HepG2 (cell line): ENCODE data around the gene GNG13. TPM values are rescaled to one million over a fixed set of nuclear protein-coding genes. Genes with fewer than 3 reads are reported as not detected.
"Not testable (repeated sequence)": the region's sequence is repeated elsewhere in the genome, so short reads cannot be mapped to it uniquely, and the experiment has no call there.

Experiments used
- ATAC-seq: fragments of 200-7000 bp; cut with Tn5 transposase; 3 replicates; pipeline ENCODE4 v1.9.1; 2020; ENCODE audit warnings: mild to moderate bottlenecking, moderate library complexity
- BruUV-seq: library from RNA; stranded (reverse); fragments of 400-500 nt; replicated peaks from 2 replicates; lab custom pipeline; 2021; lab: Mats Ljungman, UMichigan
- CTCF ChIA-PET: fragments of 300-600 bp; formaldehyde crosslinking; extraction: SDS; loops from one replicate; lab custom pipeline; 2021; ENCODE audit warnings: low total read pairs, inconsistent platforms, low intra/inter-chr PET ratio; lab: Yijun Ruan, JAX
- POLR2A ChIA-PET: fragments of 350-600 bp; sonication (Branson Sonifier 250); formaldehyde crosslinking; loops from one replicate; lab custom pipeline; 2020; ENCODE audit warnings: antibody characterized with exemption, inconsistent platforms; lab: Yijun Ruan, JAX
- DNase-seq: peaks from one replicate; pipeline ENCODE4 v3.0.0-alpha.2; 2015; ENCODE audit warnings: low spot score
- FAIRE-seq: peaks from 3 replicates; lab custom pipeline; 2011; peaks lifted over from hg19 to GRCh38; lab: Jason Lieb, UNC
- H2AFZ ChIP-seq: one replicate; pipeline ENCODE4 v1.6.1; 2011; ENCODE audit warnings: low read length, inconsistent platforms
- H3K27ac ChIP-seq: fragments of 300-600 bp; 3 replicates; pipeline ENCODE4 v1.8.0; 2011; ENCODE audit warnings: mixed run types, mild to moderate bottlenecking, mixed read lengths, low read length, inconsistent platforms; ENCODE audit not compliant: insufficient read depth; ENCODE audit errors: extremely low read length
- H3K27me3 ChIP-seq, 2 experiments: fragments of 200-600 bp in 1 of 2; 2 replicates in 1 of 2; 3 replicates in 1 of 2; pipeline versions ENCODE4 v1.6.0 to v1.8.0; 2011; ENCODE audit warnings: low read length in 2 of 2, mild to moderate bottlenecking in 2 of 2, moderate library complexity in 2 of 2, inconsistent platforms in 1 of 2; ENCODE audit not compliant: insufficient read depth in 2 of 2, control insufficient read depth in 1 of 2
- H3K36me3 ChIP-seq, 2 experiments: fragments of 200-600 bp in 1 of 2; replicated peaks in 1 of 2; 2 replicates in 1 of 2; 3 replicates in 1 of 2; pipeline versions ENCODE4 v1.5.1 to v1.8.0; 2011; ENCODE audit warnings: low read length in 2 of 2, inconsistent platforms in 1 of 2; ENCODE audit not compliant: insufficient read depth in 2 of 2, control insufficient read depth in 1 of 2
- H3K4me1 ChIP-seq: 2 replicates; pipeline ENCODE4 v1.5.1; 2012; ENCODE audit warnings: low read length, inconsistent platforms; ENCODE audit not compliant: insufficient read depth
- H3K4me2 ChIP-seq: 2 replicates; pipeline ENCODE4 v1.6.0; 2011; ENCODE audit warnings: low read depth, low read length, inconsistent platforms
- H3K4me3 ChIP-seq, 3 experiments: fragments of 200-600 bp in 1 of 3; sonication (generic), shearing (Covaris generic) in 1 of 3; replicated peaks in 1 of 3; 2 replicates each; pipeline ENCODE4 v1.5.1; 2011 to 2016; ENCODE audit warnings: low read length in 3 of 3, inconsistent platforms in 2 of 3, low read depth in 2 of 3, mild to moderate bottlenecking in 2 of 3, control low read depth in 1 of 3, mixed read lengths in 1 of 3; ENCODE audit not compliant: insufficient read depth in 1 of 3
- H3K79me2 ChIP-seq: one replicate; pipeline ENCODE4 v1.6.1; 2011; ENCODE audit warnings: low read length, inconsistent platforms; ENCODE audit not compliant: insufficient read depth
- H3K9ac ChIP-seq: 2 replicates; pipeline ENCODE4 v1.6.0; 2011; ENCODE audit warnings: mild to moderate bottlenecking, low read depth, low read length, inconsistent platforms; ENCODE audit not compliant: insufficient read depth
- H3K9me3 ChIP-seq: 2 replicates; pipeline ENCODE4 v1.5.1; 2012; ENCODE audit warnings: mild to moderate bottlenecking, low read length
- H4K20me1 ChIP-seq: 2 replicates; pipeline ENCODE4 v1.6.0; 2011; ENCODE audit warnings: inconsistent platforms, mild to moderate bottlenecking, low read length, moderate library complexity; ENCODE audit not compliant: insufficient read depth
- PRDM4 ChIP-seq: sonication (generic); formaldehyde crosslinking; IDR thresholded peaks from 2 replicates; pipeline ENCODE4 v1.9.0; 2021; ENCODE audit warnings: missing genetic modification reagents, borderline replicate concordance
- ZNF280D ChIP-seq: sonication (generic); formaldehyde crosslinking; IDR thresholded peaks from 2 replicates; pipeline ENCODE4 v1.5.1; 2020; ENCODE audit warnings: mild to moderate bottlenecking, missing genetic modification reagents
- WGBS: methylation state at CpG from one replicate; pipeline ENCODE4 v1.1.6; 2017; ENCODE audit warnings: low lambda C conversion rate; 5-methylcytosine and 5-hydroxymethylcytosine counted together
- in situ Hi-C: cut with HindIII; loops from 2 replicates; pipeline ENCODE4 v1.10.0; 2017; ENCODE audit warnings: low pct_unique_long_range_greater_than_20kb; ENCODE audit not compliant: extremely low pct_ligation_motif_present
- intact Hi-C: fragments of 100-400 bp; cut with micrococcal nuclease; formaldehyde crosslinking; loops from one replicate; pipeline ENCODE4 v1.10.0; 2022; ENCODE audit not compliant: unreplicated experiment
- polyA plus RNA-seq, 8 experiments: library from polyadenylated mRNA; depleted of rRNA in 3 of 8; stranded (reverse) in 7 of 8; unstranded in 1 of 8; fragments of >200 nt; fragmentation: Illumina TruSeq in 4 of 8; extraction: Trizol in 4 of 8; gene quantifications; 2 replicates each; pipeline versions ENCODE4 v1.2.1 to v1.2.3, GENCODE V29; 2011 to 2016; ENCODE audit warnings: low read depth in 4 of 8, missing spikeins in 1 of 8, mixed read lengths in 1 of 8; ENCODE audit not compliant: insufficient read depth in 1 of 8
- total RNA-seq, 5 experiments: library from RNA; depleted of rRNA; stranded (reverse); fragments of >200 nt; fragmentation: Illumina TruSeq; extraction: Trizol; gene quantifications; 2 replicates each; pipeline ENCODE4 v1.2.3, GENCODE V29; 2016; ENCODE audit warnings: low read depth in 1 of 5

Gene GNG13
- total and polyA plus RNA-seq, 2 of the 13 experiments (the other 11 are each of a cell fraction or from before 2014, with no cell fraction given): not detected

GRCh38 chr16:838741-839140 is 38.2 kb upstream of the GNG13 start (continued):
- TF ChIP-seq PRDM4 (CRISPR knock-in tag) (no peak), ZNF280D (CRISPR knock-in tag) (no peak)

- H3K36me3 ChIP-seq, FAIRE-seq, DNase-seq, H3K79me2 ChIP-seq, H4K20me1 ChIP-seq, CTCF ChIA-PET, POLR2A ChIA-PET, H3K4me3 ChIP-seq, ATAC-seq, H3K4me2 ChIP-seq, H2AFZ ChIP-seq, BruUV-seq, H3K27ac ChIP-seq, H3K9ac ChIP-seq, H3K4me1 ChIP-seq, intact Hi-C loops: not testable (repeated sequence)
- WGBS: 48% methylated on average over 3 of the region's 3 CpGs
- Histone ChIP-seq H3K27me3 (peaks cover 10 to 60% of the 10 kb centered on the region in 2 experiments), H3K9me3 (peaks cover 16% of the 10 kb centered on the region)
- in situ Hi-C loops: loop anchor here (10.0 kb wide), 1 partner anchor 58 kb away; no protein-coding TSS in a partner anchor
Measured at GRCh38 chr16:836822-837221, 36.3 kb upstream of the GNG13 start.
